DMS153 treated with DMSO at 0.1 percent for 48 hours (cell line): ENCODE data around the gene CNTLN.
"Not testable (repeated sequence)": the region's sequence is repeated elsewhere in the genome, so short reads cannot be mapped to it uniquely, and the experiment has no call there.

Experiments
- DNase-seq: peaks from one replicate; lab custom pipeline; 2025; ENCODE audit not compliant: unreplicated experiment; lab: John Stamatoyannopoulos, UW

The CNTLN gene

DNA sequence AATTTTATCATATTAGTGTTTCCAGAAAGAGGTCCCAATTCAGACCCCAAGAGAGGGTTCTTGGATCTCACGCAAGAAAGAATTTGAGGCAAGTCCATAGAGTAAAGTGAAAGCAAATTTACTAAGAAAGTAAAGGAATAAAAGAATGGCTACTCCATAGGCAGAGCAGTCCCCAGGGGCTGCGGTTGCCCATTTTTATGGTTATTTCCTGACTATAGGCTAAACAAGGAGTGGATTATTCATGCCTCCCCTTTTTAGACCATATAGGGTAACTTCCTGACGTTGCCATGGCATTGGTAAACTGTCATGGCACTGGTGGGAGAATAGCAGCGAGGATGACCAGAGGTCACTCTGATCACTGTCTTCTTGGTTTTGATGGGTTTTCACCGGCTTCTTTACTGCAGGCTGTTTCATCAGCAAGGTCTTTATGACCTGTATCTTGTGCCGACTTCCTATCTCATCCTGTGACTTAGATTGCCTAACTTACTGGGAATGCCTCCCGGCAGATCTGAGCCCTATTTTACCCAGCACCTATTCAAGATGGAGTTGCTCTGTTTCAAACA lies 262.4 kb downstream of the CNTLN start:
- not testable (repeated sequence) for DNase-seq

GRCh38 chr9:17398350-17398749 lies 263.5 kb downstream of the CNTLN start:
- DNase-seq: no peak

DNA sequence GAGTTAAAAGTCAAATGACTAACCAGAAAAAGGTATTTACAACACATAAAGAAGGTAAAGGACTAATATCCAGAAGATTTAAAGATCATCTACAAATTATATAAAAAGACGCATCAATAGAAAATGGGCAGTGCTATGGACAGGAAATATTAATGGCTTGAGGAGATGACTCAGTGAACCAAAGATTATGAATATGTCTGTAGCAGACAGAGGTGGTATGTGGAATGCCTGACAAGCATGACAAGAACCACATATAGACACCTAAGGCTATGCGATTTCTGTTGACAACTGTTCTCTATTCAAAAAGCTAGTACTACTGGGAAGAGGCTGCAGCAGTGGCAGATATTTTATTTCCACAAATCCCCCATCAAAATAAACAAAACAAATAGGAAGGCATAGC lies 267.0 kb downstream of the CNTLN start:
- no peak for DNase-seq

DNA sequence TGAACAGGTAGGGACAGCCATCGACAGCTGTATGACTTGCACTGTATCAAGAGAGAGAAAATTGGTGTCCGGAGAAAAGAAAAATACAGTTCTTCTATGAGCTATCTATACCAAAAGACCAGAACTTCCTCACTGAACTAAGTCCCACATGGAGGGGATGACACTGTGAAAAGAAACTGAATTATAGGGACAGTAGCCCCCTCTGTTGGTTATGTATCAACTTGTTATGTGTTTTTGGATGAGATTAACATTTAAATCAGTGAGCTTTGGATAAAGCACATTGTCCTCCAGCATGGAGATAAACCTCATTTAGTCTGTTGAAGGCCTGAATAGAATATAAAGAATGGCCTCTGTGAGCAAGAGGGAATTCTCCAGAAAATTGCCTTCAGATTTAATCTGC lies 267.5 kb downstream of the CNTLN start:
- no peak for DNase-seq

DNA sequence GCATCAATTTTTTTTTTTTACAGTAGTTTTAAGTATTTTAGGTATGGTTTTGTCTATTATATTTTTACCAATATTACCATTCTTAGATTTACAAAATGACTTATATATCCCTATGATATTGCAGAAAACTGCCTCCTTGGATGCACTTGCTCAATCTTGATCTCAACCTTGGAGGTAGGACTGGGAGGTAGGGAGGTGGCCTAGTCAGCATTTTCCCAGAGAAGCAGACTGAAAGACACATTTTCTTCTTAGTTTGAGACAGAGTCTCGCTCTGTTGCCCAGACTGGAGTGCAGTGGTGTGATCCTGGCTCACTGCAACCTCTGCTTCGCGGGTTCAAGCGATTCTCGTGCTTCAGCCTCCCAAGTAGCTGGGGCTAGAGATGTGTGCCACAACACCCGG lies 268.7 kb downstream of the CNTLN start:
- DNase-seq: no peak

DNA sequence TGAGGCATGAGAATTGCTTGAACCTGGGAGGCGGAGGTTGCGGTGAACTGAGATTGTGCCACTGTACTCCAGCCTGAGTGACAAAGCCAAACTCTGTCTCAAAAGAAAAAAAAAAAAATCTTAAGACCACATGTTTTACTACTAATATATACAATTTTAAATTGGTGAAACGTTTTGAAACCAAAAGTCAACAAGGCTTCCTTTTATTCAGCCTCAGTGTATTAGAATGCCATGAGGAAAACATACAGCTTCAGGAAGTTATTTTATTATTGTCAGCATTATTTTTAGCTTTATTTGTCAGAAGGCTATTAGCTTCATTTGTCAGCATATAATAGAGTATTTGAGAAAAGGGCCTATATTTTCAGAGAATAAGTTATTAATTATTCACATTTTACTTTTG lies 280.1 kb downstream of the CNTLN start:
- DNase-seq: no peak

DNA sequence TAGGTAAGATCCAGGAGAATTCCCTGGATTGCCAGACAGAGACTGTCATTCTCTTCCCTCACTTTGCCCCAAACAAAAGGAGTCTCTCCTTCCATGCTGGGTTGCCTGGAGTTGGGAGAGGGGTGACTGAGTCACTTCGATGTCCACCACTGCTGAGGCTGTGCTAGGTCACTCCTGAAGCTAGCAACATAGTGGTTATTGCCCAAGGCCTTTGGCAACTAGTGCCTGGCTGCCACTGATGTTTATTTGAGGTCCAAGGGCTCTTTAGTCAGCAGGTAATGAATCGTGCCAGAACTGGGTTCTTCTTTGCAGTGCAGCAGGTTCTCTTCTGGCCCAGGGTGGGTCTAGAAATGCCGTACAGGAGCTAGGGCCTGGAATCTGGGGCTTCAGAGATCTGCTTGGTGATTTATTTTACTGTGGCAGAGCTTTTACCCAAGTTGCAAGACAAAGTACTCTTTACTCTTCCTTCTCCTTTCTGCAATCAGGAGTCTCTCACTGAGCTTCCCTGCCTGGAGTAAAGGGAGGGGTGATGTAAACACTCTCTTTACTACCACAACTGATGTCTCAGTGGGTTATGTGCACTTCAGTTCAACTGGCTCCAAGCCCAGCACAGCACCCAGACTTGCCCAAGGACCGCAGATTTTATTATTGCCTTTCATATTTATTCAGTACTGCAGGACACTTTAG lies 288.3 kb downstream of the CNTLN start:
- DNase-seq: peak; percentile 7

DNA sequence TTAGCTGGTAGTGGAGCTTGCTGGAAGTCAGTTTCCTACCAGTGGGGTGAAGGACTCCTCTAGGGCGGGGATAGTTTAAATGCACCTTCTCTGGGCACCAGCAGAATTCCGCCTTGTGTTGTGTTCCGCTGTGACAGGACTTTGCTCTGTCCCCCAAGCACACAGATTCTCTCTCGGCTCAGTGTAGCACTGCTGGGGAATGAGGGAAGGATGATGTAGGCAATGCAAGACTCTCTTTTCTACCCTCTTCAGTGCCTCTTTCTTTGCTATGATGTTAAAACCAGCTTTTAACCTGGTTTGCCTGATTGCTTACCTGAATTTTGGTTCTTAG lies 288.8 kb downstream of the CNTLN start:
- DNase-seq: no peak

- no peak for DNase-seq
These were observed 290.5 kb downstream of the CNTLN start for GRCh38 chr9:17425384-17425783.

DNA sequence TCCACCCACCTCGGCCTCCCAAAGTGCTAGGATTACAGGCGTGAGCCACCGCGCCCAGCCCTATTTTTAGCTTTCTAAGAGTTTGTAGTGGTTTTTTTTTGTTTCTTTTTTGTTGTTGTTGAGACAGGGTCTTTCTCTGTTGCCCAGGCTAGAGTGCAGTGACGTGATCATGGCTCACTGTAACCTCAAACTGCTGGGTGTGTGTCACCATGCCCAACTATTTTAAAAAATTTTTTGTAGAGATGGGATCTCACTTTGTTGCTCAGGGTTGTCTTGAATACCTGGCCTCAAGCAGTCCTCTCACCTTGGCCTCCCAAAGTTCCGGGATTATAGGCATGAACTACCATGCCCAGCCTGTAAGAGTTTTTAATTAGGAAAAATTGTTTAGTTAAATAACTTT lies 298.7 kb downstream of the CNTLN start:
- DNase-seq: no peak

- DNase-seq: no peak
These were observed 302.0 kb downstream of the CNTLN start for GRCh38 chr9:17436854-17437253.

DNA sequence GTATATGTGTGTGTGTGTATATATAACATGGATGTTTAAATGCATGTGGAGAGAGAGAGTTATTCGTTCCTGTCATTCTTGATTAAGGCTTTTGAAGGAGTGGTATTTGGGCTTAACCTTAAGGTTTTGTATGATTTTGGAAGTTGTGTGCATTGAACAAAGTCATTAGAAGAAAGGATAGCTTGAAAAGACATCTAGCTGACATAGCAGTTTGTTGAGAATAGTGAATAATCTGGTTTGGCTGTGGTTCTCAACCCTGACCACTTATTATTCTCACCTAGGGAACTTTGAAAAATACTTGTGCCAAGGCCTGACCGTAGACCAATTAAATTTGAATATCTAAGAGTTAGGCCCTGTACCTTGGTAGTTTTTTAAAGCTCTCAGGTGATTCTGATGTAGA lies 303.0 kb downstream of the CNTLN start:
- DNase-seq: no peak

DNA sequence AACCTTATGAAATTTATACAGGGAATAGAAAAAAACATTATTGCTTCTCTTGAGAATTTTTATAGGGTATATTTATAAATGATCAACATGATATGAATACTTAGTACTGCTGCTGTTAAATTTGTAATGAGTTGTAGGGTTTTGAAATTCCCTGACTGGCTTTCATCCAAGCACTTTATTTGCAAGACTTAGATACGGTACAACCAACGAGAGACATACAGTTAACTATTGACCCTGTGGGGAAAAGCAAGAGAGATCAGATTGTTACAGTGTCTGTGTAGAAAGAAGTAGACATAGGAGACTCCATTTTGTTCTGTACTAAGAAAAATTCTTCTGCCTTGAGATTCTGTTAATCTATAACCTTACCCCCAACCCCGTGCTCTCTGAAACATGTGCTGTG lies 310.3 kb downstream of the CNTLN start:
- not testable (repeated sequence) for DNase-seq

GRCh38 chr9:17453751-17454150 lies 318.9 kb downstream of the CNTLN start:
- no peak for DNase-seq

DNA sequence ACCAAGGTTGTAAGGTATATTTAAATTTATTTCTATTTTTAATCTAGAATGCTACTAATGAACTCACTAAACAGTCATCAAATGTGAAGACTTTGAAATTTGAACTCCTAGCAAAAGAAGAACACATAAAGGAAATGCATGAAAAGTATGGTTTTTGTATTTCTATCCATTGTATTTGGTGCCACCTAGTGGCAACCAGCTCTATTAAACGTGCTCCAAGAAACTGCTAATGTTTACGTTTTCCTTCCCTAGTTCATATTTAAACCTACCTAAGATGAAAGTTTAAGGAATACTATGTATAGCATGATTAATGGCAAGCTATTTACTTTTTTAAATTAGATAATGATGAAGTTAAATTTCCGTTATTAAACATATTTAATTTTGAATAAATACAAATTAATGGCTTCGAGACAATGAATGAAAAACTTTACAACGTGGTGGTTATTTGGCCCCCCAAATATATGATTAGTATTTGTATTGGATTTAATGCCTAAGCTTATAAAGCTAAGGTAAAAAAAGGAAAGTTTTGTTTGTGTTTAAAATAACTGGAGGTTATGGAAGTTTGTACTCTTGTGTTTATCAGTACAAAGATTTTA lies 328.1 kb downstream of the CNTLN start:
- peak; percentile 42 for DNase-seq

- DNase-seq: no peak
These were observed 335.4 kb downstream of the CNTLN start for GRCh38 chr9:17470036-17470813.

- DNase-seq: no peak
These were observed 337.3 kb downstream of the CNTLN start for GRCh38 chr9:17472126-17472525.

GRCh38 chr9:17476401-17476800 lies 341.6 kb downstream of the CNTLN start:
- DNase-seq: no peak

DNA sequence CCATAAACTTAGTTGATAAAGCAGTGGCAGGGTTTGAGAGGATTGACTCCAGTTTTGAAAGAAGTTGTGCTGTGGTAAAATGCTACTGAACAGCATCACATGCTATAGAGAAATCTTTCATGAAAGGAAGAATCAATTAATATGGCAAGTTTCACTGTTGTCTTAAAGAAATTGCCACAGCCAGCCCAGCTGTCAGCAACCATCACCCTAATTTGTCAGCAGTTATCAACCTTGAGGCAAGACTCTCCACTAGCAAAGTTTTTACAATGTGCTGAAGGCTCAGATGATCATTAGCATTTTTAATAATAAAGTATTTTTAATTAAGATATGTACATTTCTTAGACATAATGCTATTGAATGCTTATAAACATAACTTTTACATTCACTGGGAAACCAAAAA lies 343.0 kb downstream of the CNTLN start:
- DNase-seq: no peak

DNA sequence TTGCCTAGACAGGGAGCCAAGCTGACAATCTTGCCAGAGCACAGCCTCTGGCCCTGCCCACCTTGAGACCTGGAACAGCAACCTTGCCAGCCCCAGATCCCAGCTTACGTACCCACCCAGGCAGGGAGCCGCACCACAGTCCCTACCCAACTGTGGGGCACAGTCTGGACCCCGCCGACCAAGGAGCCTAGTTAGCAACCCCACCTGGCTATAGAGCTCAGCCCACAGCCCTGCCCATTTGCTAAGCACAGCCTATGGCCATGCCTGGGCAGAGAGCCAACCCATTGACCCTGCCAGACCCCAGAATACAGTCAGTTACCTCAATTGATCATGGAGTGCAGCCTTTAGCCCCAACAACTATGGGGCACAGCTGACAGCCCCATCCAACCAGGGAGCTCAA lies 346.1 kb downstream of the CNTLN start:
- DNase-seq: no peak

GRCh38 chr9:17481565-17481964 lies 346.7 kb downstream of the CNTLN start:
- peak; percentile 11 for DNase-seq

GRCh38 chr9:17484906-17485305 lies 350.1 kb downstream of the CNTLN start:
- no peak for DNase-seq
